Mesothelial cell of epicardium (in vitro differentiated cells): Measurements from ENCODE around the gene CEP20. TPM values are rescaled to one million over a fixed set of nuclear protein-coding genes. Genes with fewer than 3 reads are reported as not detected.

Source experiments
- DNase-seq, 2 experiments: peaks; one replicate each; pipeline ENCODE4 v3.0.0; 2021; ENCODE audit warnings: low spot score in 2 of 2; ENCODE audit not compliant: unreplicated experiment in 2 of 2
- H3K27ac Mint-ChIP-seq: 2 replicates; pipeline ENCODE4 v1.8.0; 2021; ENCODE audit warnings: mixed read lengths
- H3K27me3 Mint-ChIP-seq: 2 replicates; pipeline ENCODE4 v1.8.0; 2021; ENCODE audit warnings: low read depth, mixed read lengths
- H3K36me3 Mint-ChIP-seq: 2 replicates; pipeline ENCODE4 v1.8.0; 2021; ENCODE audit warnings: mixed read lengths
- H3K4me1 Mint-ChIP-seq: 2 replicates; pipeline ENCODE4 v1.8.0; 2021; ENCODE audit warnings: mixed read lengths
- H3K4me3 Mint-ChIP-seq: 2 replicates; pipeline ENCODE4 v1.8.0; 2021; ENCODE audit warnings: mild to moderate bottlenecking, moderate library complexity, mixed read lengths
- H3K9me3 Mint-ChIP-seq: 2 replicates; pipeline ENCODE4 v1.8.0; 2021; ENCODE audit warnings: mixed read lengths
- CTCF ChIP-seq: fragments of 200-600 bp; sonication (generic); IDR thresholded peaks from one replicate; pipeline ENCODE4 v1.5.0; 2021; ENCODE audit warnings: antibody characterized with exemption; ENCODE audit not compliant: unreplicated experiment
- total RNA-seq: library from RNA; stranded (reverse); gene quantifications from 3 replicates; pipeline ENCODE4 v1.2.1, GENCODE V29; 2021

The CEP20 gene
- total RNA-seq, 1 donor from 2014 or later, result 23.3 TPM

GRCh38 chr16:15836074-15836473 lies 52.3 kb downstream of the CEP20 start:
- no peak for TF ChIP-seq CTCF
- no peaks in the 10 kb centered on the region for H3K9me3 Mint-ChIP-seq
- H3K4me3 Mint-ChIP-seq, result no peak overlapping the region
- H3K36me3 Mint-ChIP-seq, result no peaks in the 10 kb centered on the region
- no peak overlapping the region for H3K27ac Mint-ChIP-seq
- no peaks in the 10 kb centered on the region for H3K4me1 Mint-ChIP-seq
- H3K27me3 Mint-ChIP-seq, result peaks cover 29% of the 10 kb centered on the region
- DNase-seq, result no peak

- no peak for DNase-seq
- H3K4me3 Mint-ChIP-seq, result no peak overlapping the region
- no peak overlapping the region for H3K27ac Mint-ChIP-seq
- H3K9me3 Mint-ChIP-seq, result no peaks in the 10 kb centered on the region
- H3K4me1 Mint-ChIP-seq, result no peaks in the 10 kb centered on the region
- H3K27me3 Mint-ChIP-seq, result peaks cover 28% of the 10 kb centered on the region
- no peak for TF ChIP-seq CTCF
- H3K36me3 Mint-ChIP-seq, result no peaks in the 10 kb centered on the region
These were observed 53.1 kb downstream of the CEP20 start for GRCh38 chr16:15835136-15835878.

GRCh38 chr16:15834502-15834901 lies 53.9 kb downstream of the CEP20 start:
- no peak for TF ChIP-seq CTCF
- no peak overlapping the region for H3K4me3 Mint-ChIP-seq
- DNase-seq, result no peak
- H3K27me3 Mint-ChIP-seq, result peaks cover 26% of the 10 kb centered on the region
- no peaks in the 10 kb centered on the region for H3K36me3 Mint-ChIP-seq
- H3K4me1 Mint-ChIP-seq, result no peaks in the 10 kb centered on the region
- H3K9me3 Mint-ChIP-seq, result no peaks in the 10 kb centered on the region
- H3K27ac Mint-ChIP-seq, result no peak overlapping the region

GRCh38 chr16:15833541-15833940 lies 54.9 kb downstream of the CEP20 start:
- H3K4me3 Mint-ChIP-seq, result no peak overlapping the region
- H3K27ac Mint-ChIP-seq, result no peak overlapping the region
- H3K27me3 Mint-ChIP-seq, result peaks cover 30% of the 10 kb centered on the region
- DNase-seq, result no peak
- no peak for TF ChIP-seq CTCF
- H3K36me3 Mint-ChIP-seq, result no peaks in the 10 kb centered on the region
- H3K4me1 Mint-ChIP-seq, result no peaks in the 10 kb centered on the region
- no peaks in the 10 kb centered on the region for H3K9me3 Mint-ChIP-seq

- peaks cover 22% of the 10 kb centered on the region for H3K27me3 Mint-ChIP-seq
- no peak for TF ChIP-seq CTCF
These were observed 56.2 kb downstream of the CEP20 start for GRCh38 chr16:15832241-15832640.

More at GRCh38 chr16:15832241-15832640, 56.2 kb downstream of the CEP20 start:
- Mint-ChIP-seq H3K4me1 (no peaks in the 10 kb centered on the region), H3K36me3 (no peaks in the 10 kb centered on the region), H3K4me3 (no peak overlapping the region), H3K27ac (no peak overlapping the region), H3K9me3 (no peaks in the 10 kb centered on the region)
- no peak for DNase-seq
